ENCODE data around the gene ADRB1. TPM values are rescaled to one million over a fixed set of nuclear protein-coding genes. Genes with fewer than 3 reads are reported as not detected.
A peak's percentile ranks its signal among the peaks of the same experiment; 100 is the strongest.

Gene ADRB1
- under 1 TPM in 4 of 6 experiments, not detected in 2; 0.11 to 0.66 (median 0.38) TPM for total RNA-seq
- long read RNA-seq, result 0 reads

- no peaks in the 10 kb centered on the region for H3K27me3 ChIP-seq
- H3K9me3 ChIP-seq, result no peaks in the 10 kb centered on the region
- peak within 1 kb of the TSS in 1 of 3 donors; percentile 15 for H3K27ac ChIP-seq
- no CpG with 5 or more reads among the region's 90 CpGs for WGBS (ENCODE audit: insufficient coverage, low coverage, low lambda C conversion rate, missing lambda C conversion rate)
- H3K4me1 ChIP-seq, result peaks cover 0 to 7% (median 0%) of the 10 kb centered on the region in 4 donors
- TF ChIP-seq CTCF (IDR thresholded peaks at IDR 0.05), result no peak
- TF ChIP-seq POLR2A (IDR thresholded peaks at IDR 0.05), result no peak
- H3K4me3 ChIP-seq, result peak within 1 kb of the TSS in 2 of 3 donors; percentile 47 to 52
- H3K36me3 ChIP-seq, result no peaks in the 10 kb centered on the region
- ATAC-seq, result peak; percentile 83 to 97 (median 89)
- intact Hi-C loops (cut with DNase I), result no loop called here
- DNase-seq, result peak; percentile 73 to 87 (median 74)
Measured at GRCh38 chr10:114043532-114044246, at the start of gene ADRB1. Gene ADRB1 (plus strand): TSS chr10:114043866. CDS start chr10:114044133, 267 bp downstream.

DNA sequence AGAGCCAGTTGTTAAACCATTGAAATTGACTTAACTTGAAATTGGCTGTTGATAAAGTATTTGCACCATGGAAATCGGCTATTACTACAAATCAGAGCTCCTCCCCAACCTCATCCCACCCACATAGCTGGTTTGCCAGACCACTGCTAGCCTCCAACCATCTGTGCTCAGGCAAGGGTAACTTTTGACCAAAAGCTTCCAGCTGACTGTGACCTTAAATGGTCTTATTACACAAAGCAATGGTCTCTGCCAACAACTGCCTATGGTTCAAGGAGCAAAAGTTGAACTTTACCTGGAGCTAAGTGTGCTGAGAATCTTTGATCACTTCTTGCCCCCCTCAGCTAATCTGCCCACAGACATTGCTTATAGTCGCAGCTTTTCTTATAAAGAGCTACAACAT is 48.5 kb upstream of the ADRB1 start:
- DNase-seq (peak in 1 of 3 donors; percentile 62), ATAC-seq (peak; percentile 75 to 81 (median 81))
- no peaks in the 10 kb centered on the region for H3K36me3 ChIP-seq
- WGBS (ENCODE audit: insufficient coverage, low coverage, low lambda C conversion rate, missing lambda C conversion rate), result 0% methylated on average over 1 of the region's 2 CpGs
- H3K27me3 ChIP-seq, result no peaks in the 10 kb centered on the region
- H3K9me3 ChIP-seq, result no peaks in the 10 kb centered on the region
- peaks cover 0 to 27% (median 6%) of the 10 kb centered on the region in 4 donors for H3K4me1 ChIP-seq
- H3K27ac ChIP-seq, result peak overlapping the region in 1 of 3 donors; percentile 1
- no peak for TF ChIP-seq POLR2A (IDR thresholded peaks at IDR 0.05)
- no peak for TF ChIP-seq CTCF (IDR thresholded peaks at IDR 0.05)
- intact Hi-C loops (cut with DNase I), result no loop called here
- no peak overlapping the region for H3K4me3 ChIP-seq

GRCh38 chr10:113997428-113997827 is 46.2 kb upstream of the ADRB1 start:
- Histone ChIP-seq H3K27me3 (no peaks in the 10 kb centered on the region), H3K9me3 (no peaks in the 10 kb centered on the region), H3K4me1 (peaks cover 0 to 26% (median 6%) of the 10 kb centered on the region in 4 donors), H3K27ac (no peak overlapping the region), H3K36me3 (no peaks in the 10 kb centered on the region), H3K4me3 (no peak overlapping the region)
- intact Hi-C loops (cut with DNase I), result no loop called here
- whole genome bisulfite sequencing (ENCODE audit: insufficient coverage, low coverage, low lambda C conversion rate, missing lambda C conversion rate), result 0% methylated on average over 1 of the region's 8 CpGs
- TF ChIP-seq CTCF (IDR thresholded peaks at IDR 0.05), result no peak
- no peak for TF ChIP-seq POLR2A (IDR thresholded peaks at IDR 0.05)
- DNase-seq (peak in 1 of 3 donors; percentile 29), ATAC-seq (peak in 1 of 4 donors; percentile 8)

DNA sequence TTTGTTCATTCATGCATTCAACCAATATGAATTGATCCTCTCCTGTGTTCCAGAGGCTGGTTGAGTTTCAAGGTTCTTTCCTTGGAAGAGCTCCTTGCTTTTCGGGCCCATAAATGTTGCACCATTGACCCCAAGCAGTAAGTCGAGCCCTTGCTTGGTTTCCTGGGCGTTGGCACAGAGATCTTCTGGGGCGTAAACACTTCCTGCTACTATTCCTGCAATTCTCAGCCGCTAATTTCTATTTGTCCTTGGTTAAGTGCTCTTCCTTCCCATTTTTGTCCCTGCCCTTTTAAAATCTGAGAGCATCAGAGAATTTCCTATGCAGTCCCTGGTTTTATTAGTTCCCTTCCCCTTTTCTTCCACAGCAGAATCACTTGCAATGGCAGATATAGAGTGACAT is 44.1 kb upstream of the ADRB1 start:
- intact Hi-C loops (cut with DNase I), result no loop called here
- Histone ChIP-seq H3K4me3 (no peak overlapping the region), H3K27me3 (no peaks in the 10 kb centered on the region), H3K27ac (no peak overlapping the region), H3K36me3 (no peaks in the 10 kb centered on the region), H3K4me1 (peaks cover 0 to 15% (median 6%) of the 10 kb centered on the region in 4 donors), H3K9me3 (no peaks in the 10 kb centered on the region)
- WGBS (ENCODE audit: insufficient coverage, low coverage, low lambda C conversion rate, missing lambda C conversion rate), result 35% methylated on average over 5 of the region's 5 CpGs
- DNase-seq, result no peak
- ATAC-seq, result peak in 2 of 4 donors; percentile 4 to 18
- no peak for TF ChIP-seq POLR2A (IDR thresholded peaks at IDR 0.05)
- no peak for TF ChIP-seq CTCF (IDR thresholded peaks at IDR 0.05)
